Measurements from ENCODE around the gene GGA3.
A peak's percentile ranks its signal among the peaks of the same experiment; 100 is the strongest.

Gene GGA3

GRCh38 chr17:75271955-75272847 is 10.8 kb upstream of the GGA3 start:
- H3K4me3 ChIP-seq (ENCODE audit: extremely low read depth, insufficient read depth, low read length, poor library complexity, severe bottlenecking), result peak overlapping the region; percentile 85

GRCh38 chr17:75271233-75271954 is 10.0 kb upstream of the GGA3 start:
- Histone ChIP-seq H3K36me3 (ENCODE audit: control insufficient read depth, insufficient read depth, low read length) (peaks cover 8% of the 10 kb centered on the region), H3K4me3 (ENCODE audit: extremely low read depth, insufficient read depth, low read length, poor library complexity, severe bottlenecking) (peak overlapping the region; percentile 85), H3K9me3 (ENCODE audit: control insufficient read depth, low read length) (no peaks in the 10 kb centered on the region), H3K27ac (ENCODE audit: low read depth, low read length, severe bottlenecking) (no peak overlapping the region), H3K4me1 (ENCODE audit: control insufficient read depth, insufficient read depth, low read length, poor library complexity, severe bottlenecking) (peaks cover 10% of the 10 kb centered on the region)
- WGBS, 2 experiments (ENCODE audit: insufficient coverage in 2 of 2), result 1 to 2% methylated on average over 49 to 72 of the region's 74 CpGs

More at GRCh38 chr17:75271955-75272847, 10.8 kb upstream of the GGA3 start:
- Histone ChIP-seq H3K9me3 (ENCODE audit: control insufficient read depth, low read length) (no peaks in the 10 kb centered on the region), H3K4me1 (ENCODE audit: control insufficient read depth, insufficient read depth, low read length, poor library complexity, severe bottlenecking) (peaks cover 10% of the 10 kb centered on the region), H3K27ac (ENCODE audit: low read depth, low read length, severe bottlenecking) (no peak overlapping the region), H3K36me3 (ENCODE audit: control insufficient read depth, insufficient read depth, low read length) (peaks cover 6% of the 10 kb centered on the region)
- WGBS, 2 experiments (ENCODE audit: insufficient coverage in 2 of 2), result 66 to 76% methylated on average over 18 to 24 of the region's 24 CpGs

- Histone ChIP-seq H3K4me3 (ENCODE audit: extremely low read depth, insufficient read depth, low read length, poor library complexity, severe bottlenecking) (peak within 1 kb of the TSS; percentile 85), H3K4me1 (ENCODE audit: control insufficient read depth, insufficient read depth, low read length, poor library complexity, severe bottlenecking) (peaks cover 10% of the 10 kb centered on the region), H3K36me3 (ENCODE audit: control insufficient read depth, insufficient read depth, low read length) (peaks cover 13% of the 10 kb centered on the region), H3K27ac (ENCODE audit: low read depth, low read length, severe bottlenecking) (peak within 1 kb of the TSS; percentile 53), H3K9me3 (ENCODE audit: control insufficient read depth, low read length) (no peaks in the 10 kb centered on the region)
- whole genome bisulfite sequencing, 2 experiments (ENCODE audit: insufficient coverage in 2 of 2), result 0% methylated on average over 24 to 33 of the region's 39 CpGs
Observed at GRCh38 chr17:75270966-75271232, 9.5 kb upstream of the GGA3 start, which contains the start of gene MIF4GD. MIF4GD (minus strand) TSS chr17:75271231; CDS start chr17:75270195, 1,036 bp downstream.

GRCh38 chr17:75270218-75270965 is 9.0 kb upstream of the GGA3 start:
- H3K27ac ChIP-seq (ENCODE audit: low read depth, low read length, severe bottlenecking), result peak overlapping the region; percentile 53
- WGBS, 2 experiments (ENCODE audit: insufficient coverage in 2 of 2), result 1 to 4% methylated on average over 42 to 46 of the region's 47 CpGs

GRCh38 chr17:75269844-75270217 is 8.4 kb upstream of the GGA3 start:
- Histone ChIP-seq H3K27ac (ENCODE audit: low read depth, low read length, severe bottlenecking) (no peak overlapping the region), H3K4me3 (ENCODE audit: extremely low read depth, insufficient read depth, low read length, poor library complexity, severe bottlenecking) (peak overlapping the region; percentile 85)
- 38 to 42% methylated on average over 5 to 6 of the region's 6 CpGs for WGBS, 2 experiments (ENCODE audit: insufficient coverage in 2 of 2)

More at GRCh38 chr17:75270218-75270965, 9.0 kb upstream of the GGA3 start:
- peak overlapping the region; percentile 85 for H3K4me3 ChIP-seq (ENCODE audit: extremely low read depth, insufficient read depth, low read length, poor library complexity, severe bottlenecking)
- H3K9me3 ChIP-seq (ENCODE audit: control insufficient read depth, low read length), result no peaks in the 10 kb centered on the region
- peaks cover 17% of the 10 kb centered on the region for H3K36me3 ChIP-seq (ENCODE audit: control insufficient read depth, insufficient read depth, low read length)
- H3K4me1 ChIP-seq (ENCODE audit: control insufficient read depth, insufficient read depth, low read length, poor library complexity, severe bottlenecking), result peaks cover 10% of the 10 kb centered on the region

GRCh38 chr17:75267411-75268232 is 6.2 kb upstream of the GGA3 start:
- H3K4me1 ChIP-seq (ENCODE audit: control insufficient read depth, insufficient read depth, low read length, poor library complexity, severe bottlenecking), result peaks cover 12% of the 10 kb centered on the region
- H3K4me3 ChIP-seq (ENCODE audit: extremely low read depth, insufficient read depth, low read length, poor library complexity, severe bottlenecking), result no peak overlapping the region
- H3K9me3 ChIP-seq (ENCODE audit: control insufficient read depth, low read length), result no peaks in the 10 kb centered on the region
- peaks cover 43% of the 10 kb centered on the region for H3K36me3 ChIP-seq (ENCODE audit: control insufficient read depth, insufficient read depth, low read length)
- H3K27ac ChIP-seq (ENCODE audit: low read depth, low read length, severe bottlenecking), result no peak overlapping the region
- WGBS, 2 experiments (ENCODE audit: insufficient coverage in 2 of 2), result 68 to 71% methylated on average over 7 to 11 of the region's 14 CpGs

More at GRCh38 chr17:75269844-75270217, 8.4 kb upstream of the GGA3 start:
- H3K9me3 ChIP-seq (ENCODE audit: control insufficient read depth, low read length), result no peaks in the 10 kb centered on the region
- H3K36me3 ChIP-seq (ENCODE audit: control insufficient read depth, insufficient read depth, low read length), result peaks cover 21% of the 10 kb centered on the region
- peaks cover 10% of the 10 kb centered on the region for H3K4me1 ChIP-seq (ENCODE audit: control insufficient read depth, insufficient read depth, low read length, poor library complexity, severe bottlenecking)

GRCh38 chr17:75267153-75267410 is 5.7 kb upstream of the GGA3 start:
- WGBS, 2 experiments (ENCODE audit: insufficient coverage in 2 of 2), result 92 to 96% methylated on average over 2 of the region's 2 CpGs
- Histone ChIP-seq H3K4me1 (ENCODE audit: control insufficient read depth, insufficient read depth, low read length, poor library complexity, severe bottlenecking) (peaks cover 11% of the 10 kb centered on the region), H3K4me3 (ENCODE audit: extremely low read depth, insufficient read depth, low read length, poor library complexity, severe bottlenecking) (no peak overlapping the region), H3K36me3 (ENCODE audit: control insufficient read depth, insufficient read depth, low read length) (peaks cover 44% of the 10 kb centered on the region), H3K27ac (ENCODE audit: low read depth, low read length, severe bottlenecking) (no peak overlapping the region), H3K9me3 (ENCODE audit: control insufficient read depth, low read length) (no peaks in the 10 kb centered on the region)

- Histone ChIP-seq H3K36me3 (ENCODE audit: control insufficient read depth, insufficient read depth, low read length) (peaks cover 44% of the 10 kb centered on the region), H3K4me3 (ENCODE audit: extremely low read depth, insufficient read depth, low read length, poor library complexity, severe bottlenecking) (no peak overlapping the region), H3K4me1 (ENCODE audit: control insufficient read depth, insufficient read depth, low read length, poor library complexity, severe bottlenecking) (peaks cover 10% of the 10 kb centered on the region), H3K9me3 (ENCODE audit: control insufficient read depth, low read length) (no peaks in the 10 kb centered on the region), H3K27ac (ENCODE audit: low read depth, low read length, severe bottlenecking) (no peak overlapping the region)
- 95 to 97% methylated on average over 13 of the region's 13 CpGs for WGBS, 2 experiments (ENCODE audit: insufficient coverage in 2 of 2)
Observed at GRCh38 chr17:75266316-75267152, 5.1 kb upstream of the GGA3 start.

- 95 to 99% methylated on average over 16 to 17 of the region's 17 CpGs for WGBS, 2 experiments (ENCODE audit: insufficient coverage in 2 of 2)
- Histone ChIP-seq H3K36me3 (ENCODE audit: control insufficient read depth, insufficient read depth, low read length) (peaks cover 44% of the 10 kb centered on the region), H3K9me3 (ENCODE audit: control insufficient read depth, low read length) (no peaks in the 10 kb centered on the region), H3K4me1 (ENCODE audit: control insufficient read depth, insufficient read depth, low read length, poor library complexity, severe bottlenecking) (peaks cover 10% of the 10 kb centered on the region), H3K4me3 (ENCODE audit: extremely low read depth, insufficient read depth, low read length, poor library complexity, severe bottlenecking) (no peak overlapping the region), H3K27ac (ENCODE audit: low read depth, low read length, severe bottlenecking) (no peak overlapping the region)
Observed at GRCh38 chr17:75265614-75266315, 4.4 kb upstream of the GGA3 start.
